ENCODE results near the gene UBE2Z. TPM values are rescaled to one million over a fixed set of nuclear protein-coding genes. Genes with fewer than 3 reads are reported as not detected.

Gene UBE2Z
- total and polyA plus RNA-seq, 2 of the 8 experiments (the other 6 are each of a cell fraction or from before 2014, with no cell fraction given), result 73.4 to 75.9 TPM

- Histone ChIP-seq H3K4me3 (ENCODE audit: extremely low read depth in 1 of 4, insufficient read depth in 2 of 4, low read depth in 3 of 4, low read length in 4 of 4) (no peak overlapping the region), H4K8ac (ENCODE audit: extremely low read depth, insufficient read depth, low read length) (no peak overlapping the region), H2BK5ac (ENCODE audit: low read depth, low read length) (no peak overlapping the region), H2AFZ (ENCODE audit: low read length) (no peak overlapping the region), H2BK12ac (ENCODE audit: low read depth, low read length) (no peak overlapping the region), H4K91ac (replicated peaks; ENCODE audit: insufficient read length, low read length) (no peak overlapping the region), H2BK15ac (ENCODE audit: low read length) (no peak overlapping the region), H3K79me1 (ENCODE audit: low read depth, low read length) (no peaks in the 10 kb centered on the region), H2BK120ac (replicated peaks; ENCODE audit: low read depth, low read length) (no peak overlapping the region), H2BK20ac (ENCODE audit: low read length) (no peak overlapping the region), H3K27ac (ENCODE audit: low read depth, low read length) (no peak overlapping the region), H4K5ac (ENCODE audit: insufficient read length, low read depth, low read length) (no peak overlapping the region), H2AK5ac (ENCODE audit: low read depth, low read length) (no peak overlapping the region), H3K56ac (replicated peaks; ENCODE audit: insufficient read length, low read depth, low read length) (no peak overlapping the region), H3K9ac (replicated peaks in 1 of 4; ENCODE audit: extremely low read depth in 1 of 4, low read depth in 3 of 4, low read length in 3 of 4) (no peak overlapping the region), H3K23ac (ENCODE audit: insufficient read length) (no peak overlapping the region), H3K14ac (ENCODE audit: insufficient read length) (no peak overlapping the region), H3K27me3 (replicated peaks in 1 of 4; ENCODE audit: control insufficient read depth in 3 of 4, extremely low read depth in 1 of 4, insufficient read depth in 3 of 4, low read length in 3 of 4) (no peaks in the 10 kb centered on the region), H3K23me2 (ENCODE audit: low read depth, low read length) (no peaks in the 10 kb centered on the region), H3K4me2 (ENCODE audit: insufficient read depth in 1 of 2, low read depth in 2 of 2, low read length in 2 of 2) (no peak overlapping the region), H3K79me2 (ENCODE audit: control insufficient read depth in 1 of 2, insufficient read depth in 2 of 2, low read length in 2 of 2) (no peaks in the 10 kb centered on the region), H3K9me3 (ENCODE audit: insufficient read depth in 2 of 2, low read depth in 1 of 2, low read length in 1 of 2) (no peaks in the 10 kb centered on the region), H3K18ac (ENCODE audit: extremely low read depth, low read length) (no peak overlapping the region), H4K20me1 (replicated peaks in 1 of 2; ENCODE audit: control insufficient read depth in 1 of 2, insufficient read depth in 2 of 2, low read length in 2 of 2) (peaks cover 2 to 5% of the 10 kb centered on the region in 2 experiments), H3K36me3 (ENCODE audit: control insufficient read depth in 2 of 4, insufficient read depth in 4 of 4, low read length in 3 of 4) (peaks cover 16 to 79% (median 50%) of the 10 kb centered on the region in 4 experiments), H3K4ac (replicated peaks; ENCODE audit: insufficient read length, low read depth, low read length) (no peak overlapping the region), H3K4me1 (replicated peaks in 1 of 4; ENCODE audit: control insufficient read depth in 3 of 4, insufficient read depth in 4 of 4, low read length in 3 of 4) (no peaks in the 10 kb centered on the region)
- TF ChIP-seq POLR2AphosphoS5 (IDR thresholded peaks at IDR 0.05; ENCODE audit: low read depth, low read length) (peak; percentile 66; the same call in 1 of the 2 replicates), KDM5A (IDR thresholded peaks at IDR 0.05; ENCODE audit: low read length) (no peak), POLR2A (IDR thresholded peaks at IDR 0.05; ENCODE audit: control extremely low read depth in 1 of 2, low read depth in 2 of 2, low read length in 2 of 2) (peak in 1 of 2 experiments; percentile 23; a peak in 1 of 3 replicates)
- WGBS, 2 experiments (ENCODE audit: extremely low coverage in 1 of 2, insufficient coverage in 1 of 2, insufficient read length in 1 of 2, insufficient replicate concordance in 2 of 2, low coverage in 1 of 2, low lambda C conversion rate in 2 of 2, missing lambda C conversion rate in 1 of 2), result 88% methylated on average over 6 of the region's 6 CpGs; no CpG with 5 or more reads in 1 of the 2 experiments
- FAIRE-seq, result no peak
- DNase-seq (ENCODE audit: low read depth in 1 of 2, low spot score in 2 of 2), result no peak
- CTCF ChIA-PET (ENCODE audit: partially characterized antibody), result interaction anchor here (0.6 to 1.9 kb wide), 4 partner anchors 82 to 127 kb away, joined by 3 to 8 read pairs (median 4); no protein-coding TSS in a partner anchor
- POLR2A ChIA-PET (ENCODE audit: partially characterized antibody), result interaction anchor here (0.8 to 11.8 kb wide), 10 partner anchors 9 to 103 kb away, joined by 3 to 143 read pairs (median 6); partner anchors contain the start of genes IGF2BP1 and SNF8
These were observed 24.8 kb downstream of the UBE2Z start for GRCh38 chr17:48933035-48933434.
